HG03575 (cell line): ENCODE data around the gene NUBPL.
"Not testable (repeated sequence)": the region's sequence is repeated elsewhere in the genome, so short reads cannot be mapped to it uniquely, and the experiment has no call there.

ENCODE experiments used
- ATAC-seq: cut with Tn5 transposase; IDR thresholded peaks from one replicate; pipeline ENCODE4 v1.9.1; 2021; ENCODE audit not compliant: unreplicated experiment, insufficient number of reproducible peaks, low FRiP score; ENCODE audit errors: extremely low read depth

The NUBPL gene

DNA sequence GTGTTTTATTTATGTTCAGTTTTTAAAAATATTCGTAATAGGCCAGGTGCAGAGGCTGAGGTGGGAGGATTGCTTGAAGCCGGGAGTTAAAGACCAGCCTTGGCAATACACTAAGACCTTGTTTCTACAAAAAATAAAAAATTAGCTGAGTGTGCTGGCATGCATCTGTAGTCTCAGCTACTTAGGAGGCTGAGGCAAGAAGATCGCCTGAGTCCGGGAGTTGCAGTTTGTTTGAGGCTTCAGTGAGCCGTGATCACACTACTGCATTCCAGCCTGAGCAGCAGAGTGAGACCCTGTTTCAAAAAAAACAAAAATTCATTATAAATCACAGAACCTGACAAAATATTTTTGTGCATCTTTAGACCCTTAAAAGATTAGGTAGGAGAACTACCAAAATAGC lies 275.8 kb downstream of the NUBPL start:
- ATAC-seq, result no peak

DNA sequence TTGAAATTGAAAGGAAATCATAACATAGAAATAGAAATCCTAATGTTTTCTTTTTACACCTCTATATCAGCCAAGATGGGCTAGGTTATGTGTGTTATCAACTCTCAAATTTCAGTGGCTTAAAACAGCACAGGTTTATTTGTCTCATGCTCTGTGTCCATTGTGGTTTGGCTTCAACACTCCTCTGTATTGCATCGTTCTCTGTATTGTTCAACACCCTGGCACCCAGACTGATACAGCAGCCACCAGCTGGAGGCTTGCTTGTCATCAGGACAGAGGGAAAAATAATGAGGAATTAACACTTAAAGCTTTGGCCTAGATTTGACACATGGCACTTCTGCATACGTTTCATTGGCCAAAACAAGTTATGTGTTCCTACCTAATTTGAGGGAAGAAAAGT lies 281.7 kb downstream of the NUBPL start:
- no peak for ATAC-seq

DNA sequence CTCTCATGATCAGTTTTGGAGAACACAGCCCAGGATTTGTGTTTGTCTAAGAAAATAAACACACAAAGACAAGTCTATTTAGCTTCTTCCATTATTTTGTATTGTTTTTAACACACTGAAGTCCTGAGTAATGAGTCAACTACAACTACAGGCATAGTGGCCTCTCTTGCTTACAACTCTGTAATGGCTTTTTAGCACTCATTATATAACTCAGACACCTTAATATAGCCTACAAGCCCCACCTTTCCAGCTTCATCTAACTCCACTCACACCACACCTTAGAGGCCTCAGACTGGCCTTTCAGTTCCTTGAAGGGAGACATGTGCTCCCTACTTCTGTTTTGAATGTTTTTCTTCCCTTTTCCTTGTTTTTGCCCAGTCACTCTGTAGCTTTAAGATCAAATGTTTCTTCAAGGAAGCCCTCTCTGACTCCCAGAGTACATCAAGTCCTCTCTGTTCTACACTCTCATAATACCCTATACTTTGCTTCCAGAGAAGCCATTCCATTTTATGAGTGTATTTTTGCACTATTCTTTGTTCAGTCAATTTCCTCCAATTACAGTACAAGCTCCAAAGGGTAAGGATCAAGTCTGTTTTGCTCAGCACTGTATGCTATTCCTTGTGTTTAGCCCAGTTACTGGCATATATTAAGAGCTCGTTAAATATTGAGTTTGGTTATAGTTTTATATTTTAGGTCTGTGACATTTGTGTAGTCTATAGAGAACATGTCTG lies 282.3 kb downstream of the NUBPL start:
- no peak for ATAC-seq

DNA sequence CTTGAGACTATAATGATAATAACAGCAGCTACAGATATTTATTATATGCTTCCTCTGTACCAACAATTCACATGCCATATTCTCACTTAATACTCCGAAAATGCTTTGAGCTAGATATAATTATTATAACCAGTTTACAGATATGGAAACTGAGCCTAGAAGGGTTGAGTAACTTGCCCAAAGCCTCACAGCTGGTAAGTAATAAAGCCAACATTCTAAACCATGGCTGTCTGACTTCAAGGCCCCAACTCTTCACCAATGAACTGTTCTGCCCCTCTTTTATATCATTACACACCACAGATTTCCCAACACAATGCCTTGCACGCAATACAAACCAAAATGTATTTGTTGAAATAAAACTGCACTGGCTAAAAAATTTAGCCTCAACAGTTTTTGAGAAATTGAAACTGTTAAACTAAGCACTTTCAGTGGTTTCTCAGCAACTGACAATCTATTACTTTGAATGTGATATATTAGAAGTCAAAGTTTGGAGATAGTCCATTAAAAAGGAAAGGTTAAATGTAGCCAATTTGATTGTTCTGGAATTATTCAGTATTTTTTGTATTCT lies 293.4 kb downstream of the NUBPL start:
- ATAC-seq, result no peak

DNA sequence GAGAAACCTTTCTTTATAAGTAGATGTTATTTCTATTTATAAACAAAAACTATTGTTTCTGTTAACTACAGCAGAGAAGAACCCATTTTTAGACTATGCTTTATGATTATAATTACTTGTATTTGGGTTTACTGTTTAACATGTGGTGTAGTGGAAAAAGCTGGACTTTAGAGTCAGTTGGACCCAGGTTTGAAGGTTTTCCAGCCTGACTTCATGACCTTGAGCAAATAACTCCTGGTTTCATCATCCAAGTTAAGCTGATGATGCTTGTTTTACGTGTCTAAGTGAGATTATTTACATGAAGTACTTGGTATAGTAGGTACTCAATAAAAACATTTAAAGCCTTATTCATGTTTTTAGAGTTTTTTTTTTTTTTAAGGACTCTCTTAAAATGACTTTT lies 294.1 kb downstream of the NUBPL start:
- ATAC-seq, result no peak

DNA sequence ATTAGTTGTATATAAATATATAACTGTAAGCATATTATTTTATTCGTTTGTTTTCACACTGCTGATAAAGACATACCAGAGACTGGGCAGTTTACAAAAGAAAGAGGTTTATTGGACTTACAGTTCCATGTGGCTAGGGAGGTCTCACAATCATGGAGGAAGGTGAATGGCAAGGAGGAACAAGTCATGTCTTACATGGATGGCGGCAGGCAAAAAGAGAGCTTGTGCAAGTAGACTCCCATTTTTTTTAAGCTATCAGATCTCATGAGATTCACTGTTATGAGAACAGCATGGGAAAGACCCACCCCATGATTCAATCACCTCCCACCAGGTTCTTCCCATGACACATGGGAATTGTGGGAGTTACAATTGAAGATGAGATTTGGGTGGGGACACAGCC lies 294.8 kb downstream of the NUBPL start:
- not testable (repeated sequence) for ATAC-seq

DNA sequence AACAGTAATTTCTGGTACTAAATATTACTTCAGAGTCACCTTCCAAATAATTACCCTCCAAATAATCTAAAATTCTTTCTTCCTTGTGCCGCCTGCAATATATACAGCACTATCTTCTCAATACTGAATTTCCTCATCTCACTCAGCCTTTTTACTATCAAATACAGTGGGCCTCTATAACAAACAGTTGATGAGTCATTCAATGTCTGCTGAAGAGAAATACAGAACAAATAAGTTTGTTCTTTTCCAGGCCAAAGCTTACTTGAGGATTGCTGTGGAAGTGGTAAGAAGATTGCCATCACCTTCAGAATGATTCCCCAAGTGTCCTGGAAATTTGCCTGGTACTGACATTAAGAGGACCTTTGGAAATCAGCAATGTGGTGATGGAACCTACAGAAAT lies 297.7 kb downstream of the NUBPL start:
- no peak for ATAC-seq

DNA sequence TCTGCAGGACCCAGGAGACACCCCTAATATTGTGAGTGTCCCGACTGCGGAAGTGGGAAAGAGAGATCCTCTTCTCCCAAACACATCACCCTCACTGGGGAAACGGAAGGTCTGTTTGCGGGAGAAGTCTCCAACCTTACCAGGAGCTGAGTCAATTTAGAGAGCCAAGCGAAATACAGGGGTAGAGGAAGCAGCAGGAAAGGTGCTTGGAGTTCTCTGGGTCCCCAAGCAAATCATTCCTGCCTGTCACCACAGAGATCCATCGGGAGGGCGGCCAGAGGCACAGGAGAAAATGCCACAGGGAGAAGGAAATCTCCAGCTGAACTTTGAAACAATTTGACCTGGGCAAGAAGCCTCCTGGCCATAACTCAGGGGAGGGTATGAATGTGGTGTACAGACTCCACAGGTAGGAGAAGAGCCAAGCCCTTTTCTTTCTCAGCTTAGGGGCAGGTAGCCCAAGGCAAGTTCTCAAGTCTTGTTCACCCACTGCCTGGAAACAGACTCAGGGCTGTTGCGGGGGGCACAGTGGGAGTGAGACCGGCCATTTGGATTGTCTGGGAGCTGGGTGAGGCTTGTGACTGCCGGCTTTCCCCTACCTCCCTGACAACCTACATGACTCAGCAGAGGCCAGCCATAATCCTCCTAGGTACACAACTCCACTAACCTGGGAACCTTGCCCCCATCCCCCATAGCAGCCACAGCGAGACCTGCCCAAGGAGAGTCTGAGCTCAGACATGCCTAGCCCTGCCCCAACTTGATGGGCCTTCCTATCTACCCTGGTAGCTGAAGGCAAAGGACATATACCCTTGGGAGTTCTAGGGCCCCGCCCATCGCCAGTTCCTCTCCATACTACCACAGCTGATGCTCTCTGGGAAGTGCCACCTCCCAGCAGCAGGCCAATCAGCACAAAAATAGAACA lies 304.0 kb downstream of the NUBPL start:
- ATAC-seq, result no peak

DNA sequence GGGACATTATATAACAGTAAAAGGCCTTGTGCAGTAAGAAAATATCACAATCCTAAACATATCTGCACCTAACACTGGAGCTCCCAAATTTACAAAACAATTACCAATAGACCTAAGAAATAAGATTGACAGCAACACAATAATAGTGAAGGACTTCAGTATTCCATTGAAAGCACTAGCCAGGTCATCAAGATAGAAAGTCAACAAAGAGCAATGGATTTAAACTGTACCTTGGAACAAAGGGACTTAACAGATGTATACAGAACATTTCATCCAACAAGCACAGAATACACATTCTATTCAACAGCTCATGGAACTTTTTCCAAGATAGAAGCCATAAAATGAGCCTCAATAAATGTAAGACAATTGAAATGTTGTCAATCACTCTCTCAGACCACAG lies 306.4 kb downstream of the NUBPL start:
- ATAC-seq, result no peak

DNA sequence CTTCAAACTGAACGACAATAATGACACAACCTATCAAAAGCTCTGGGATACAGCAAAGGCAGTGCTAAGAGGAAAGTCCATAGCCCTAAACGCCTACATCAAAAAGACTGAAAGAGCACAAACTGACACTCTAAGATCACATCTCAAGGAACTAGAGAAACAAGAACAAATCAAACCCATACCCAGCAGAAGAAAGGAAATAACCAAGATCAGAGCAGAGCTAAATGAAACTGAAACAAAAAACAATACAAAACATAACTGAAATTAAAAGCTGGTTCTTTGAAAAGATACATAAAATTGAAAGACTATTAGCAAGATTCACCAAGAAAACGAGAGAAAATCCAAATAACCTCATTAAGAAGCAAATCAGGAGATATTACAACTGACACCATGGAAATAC lies 306.9 kb downstream of the NUBPL start:
- ATAC-seq, result not testable (repeated sequence)

DNA sequence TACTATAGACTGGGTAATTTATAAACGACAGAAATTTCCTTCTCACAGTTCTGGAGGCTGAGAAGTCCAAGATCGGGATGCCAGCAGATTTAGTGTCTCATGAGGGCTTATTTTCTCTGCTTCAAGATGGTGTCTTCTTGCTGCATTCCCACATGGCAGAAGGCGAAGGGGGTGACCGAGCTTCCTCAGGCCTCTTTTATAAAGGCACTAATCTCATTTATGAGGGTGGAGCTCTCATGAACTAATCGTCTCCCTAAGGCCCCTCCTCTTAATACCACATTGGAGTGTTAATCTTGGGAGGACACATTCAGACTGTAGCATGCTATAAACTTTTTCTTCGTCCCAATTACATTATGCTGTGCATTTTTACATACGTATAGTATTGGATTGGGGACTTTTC lies 315.5 kb downstream of the NUBPL start:
- ATAC-seq, result no peak

DNA sequence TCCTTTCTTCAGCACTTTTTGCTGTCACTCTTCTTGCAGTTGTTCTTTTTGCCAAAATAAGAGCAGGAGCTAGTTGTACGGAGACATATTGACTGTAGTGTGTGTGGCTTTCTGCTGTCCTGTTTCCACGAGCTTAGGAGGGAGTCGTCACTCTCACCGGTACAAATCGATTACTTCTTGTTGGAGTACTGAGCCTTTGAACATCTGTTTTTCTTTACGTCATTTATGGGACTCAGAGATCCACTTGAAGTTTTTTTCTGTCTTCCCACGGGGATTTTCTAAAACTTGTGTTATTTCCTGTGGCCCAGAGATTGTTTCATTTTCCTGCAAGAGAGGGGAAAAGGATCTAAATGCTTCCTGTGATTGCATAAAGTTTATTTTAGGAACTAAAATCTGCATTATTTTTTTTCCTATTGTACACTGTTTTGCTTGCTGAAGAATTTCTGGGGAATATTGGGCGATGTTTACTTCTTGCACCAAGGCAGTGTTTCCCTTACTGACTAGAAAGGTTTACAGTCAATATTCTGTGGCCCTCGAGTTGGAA lies 316.1 kb downstream of the NUBPL start:
- ATAC-seq, result no peak

DNA sequence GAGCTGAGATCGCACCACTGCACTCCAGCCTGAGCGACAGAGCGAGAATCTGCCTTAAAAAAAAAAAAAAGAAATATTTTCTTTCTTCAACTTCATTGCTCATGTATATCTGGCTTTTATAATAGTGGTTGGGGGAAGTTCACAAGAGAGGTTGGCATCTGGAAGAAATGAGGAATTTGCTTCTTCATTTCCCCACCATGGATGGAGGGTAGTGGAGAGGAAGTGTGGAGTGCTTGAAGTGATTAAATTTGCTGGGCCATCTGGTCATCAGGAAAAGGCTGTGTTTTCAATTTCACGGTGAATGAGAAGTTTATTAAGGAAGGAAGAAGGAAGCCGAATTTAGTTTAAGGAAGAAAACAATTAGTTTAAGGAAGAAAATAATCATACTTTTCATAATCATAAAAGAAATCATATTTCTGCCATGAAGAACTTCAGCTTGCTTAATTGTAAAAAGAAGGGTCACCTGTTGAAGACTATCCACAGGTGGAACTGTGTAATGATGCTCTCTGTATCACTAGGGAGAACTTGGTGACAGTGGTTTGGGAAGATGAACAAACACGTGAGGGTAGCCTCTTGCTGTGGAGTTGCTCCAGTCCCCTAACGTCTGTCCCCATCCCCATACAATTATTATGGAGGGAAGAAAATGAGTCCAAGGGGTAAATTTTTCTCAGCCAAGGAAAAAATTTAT lies 318.6 kb downstream of the NUBPL start:
- ATAC-seq, result no peak

DNA sequence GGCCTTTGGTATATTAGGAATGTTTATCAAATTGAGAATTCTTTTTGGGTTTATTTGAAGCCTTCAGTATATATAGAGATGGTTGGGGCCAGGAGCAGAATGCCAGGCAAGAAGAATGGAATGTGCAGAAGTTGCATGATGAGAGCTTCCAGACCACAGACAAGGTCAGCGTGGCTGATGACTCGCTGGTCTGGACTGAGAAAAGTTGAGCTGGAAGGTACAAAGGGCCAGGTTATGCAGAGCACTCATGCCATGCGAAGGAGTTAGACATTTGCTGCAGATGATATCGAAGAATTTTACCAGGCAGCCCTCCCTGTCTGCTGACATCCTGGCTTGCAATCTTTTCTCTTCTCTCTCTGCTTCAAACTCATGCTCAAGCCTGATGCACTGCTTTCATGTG lies 319.7 kb downstream of the NUBPL start:
- ATAC-seq, result no peak

DNA sequence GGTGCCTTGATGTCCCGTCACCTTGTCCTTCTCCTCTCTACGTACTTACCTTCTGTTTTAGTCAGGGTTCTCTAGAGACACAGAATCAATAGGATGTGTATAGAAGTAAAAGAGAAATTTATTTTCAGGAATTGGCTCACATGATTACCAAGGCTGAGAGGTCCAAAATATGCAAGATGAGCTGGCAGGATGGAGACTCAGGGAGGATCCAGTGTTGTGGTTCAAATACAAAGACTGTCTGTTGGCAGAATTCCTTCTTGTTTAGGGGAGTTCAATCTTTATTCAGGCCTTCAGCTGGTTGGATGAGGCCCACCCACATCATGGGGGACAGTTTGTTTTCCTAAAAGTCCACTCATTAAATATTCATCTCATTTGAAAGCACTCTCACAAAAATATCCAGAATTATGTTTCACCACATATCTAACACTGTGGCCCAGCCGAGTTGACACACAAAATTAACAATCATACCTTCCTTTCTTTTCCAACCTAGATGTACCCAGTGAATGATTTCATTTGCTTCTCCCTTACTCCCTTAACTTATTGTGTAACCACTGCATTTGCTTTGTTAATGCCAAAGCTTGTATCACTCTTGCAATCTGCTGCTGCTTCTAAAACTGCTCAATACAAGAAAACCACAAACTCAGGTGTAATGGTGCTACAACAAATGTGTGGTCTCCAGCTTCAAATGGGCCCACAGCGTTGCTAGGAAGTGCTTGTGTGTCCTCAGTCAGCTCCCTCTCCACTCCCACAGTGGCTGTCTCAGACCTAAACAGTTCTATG lies 320.5 kb downstream of the NUBPL start:
- ATAC-seq, result no peak

DNA sequence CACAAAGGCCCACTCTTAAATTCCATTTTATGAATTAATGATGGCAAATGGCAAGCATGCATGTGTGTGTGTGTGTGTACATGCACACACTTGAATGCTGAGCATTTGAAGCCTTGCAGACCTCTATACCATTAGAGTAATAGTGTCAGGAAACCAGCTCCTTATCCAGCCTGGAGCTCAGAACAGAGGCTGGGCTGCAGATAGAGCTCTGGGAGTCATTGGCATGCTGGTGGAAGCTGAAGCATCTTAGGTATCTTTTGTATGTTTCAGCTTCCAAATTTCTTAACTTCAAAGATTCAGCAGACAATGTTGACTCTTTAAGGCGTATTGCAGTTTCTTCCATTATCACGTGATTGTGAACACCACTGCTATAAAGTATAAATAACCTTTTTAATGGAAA lies 323.0 kb downstream of the NUBPL start:
- ATAC-seq, result no peak

DNA sequence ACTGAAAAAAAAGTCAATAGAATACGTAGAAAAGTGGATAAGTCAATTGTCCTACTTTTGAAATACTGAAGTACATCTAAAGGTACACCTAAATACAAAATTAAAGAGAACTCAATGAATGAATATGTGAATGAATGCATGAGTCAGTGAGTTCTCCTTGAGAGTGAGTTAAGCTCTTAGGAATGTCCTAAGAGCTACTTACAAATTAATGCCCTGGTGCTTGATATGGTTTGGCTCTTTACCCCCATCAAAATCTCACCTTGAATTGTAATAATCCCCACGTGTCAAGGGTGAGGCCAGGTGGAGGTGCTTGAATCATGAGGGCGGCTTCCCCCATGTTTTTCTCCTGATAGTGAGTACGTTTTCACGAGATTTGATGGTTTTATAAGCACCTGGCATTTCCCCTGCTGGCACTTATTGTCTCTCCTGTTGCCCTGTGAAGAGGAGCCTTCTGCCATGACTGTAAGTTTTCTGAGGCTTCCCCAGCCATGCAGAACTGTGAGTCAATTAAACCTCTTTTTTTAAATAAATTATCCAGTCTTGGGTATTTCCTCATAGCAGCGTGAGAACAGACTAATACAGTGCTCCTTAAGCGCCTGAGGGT lies 323.7 kb downstream of the NUBPL start:
- no peak for ATAC-seq

DNA sequence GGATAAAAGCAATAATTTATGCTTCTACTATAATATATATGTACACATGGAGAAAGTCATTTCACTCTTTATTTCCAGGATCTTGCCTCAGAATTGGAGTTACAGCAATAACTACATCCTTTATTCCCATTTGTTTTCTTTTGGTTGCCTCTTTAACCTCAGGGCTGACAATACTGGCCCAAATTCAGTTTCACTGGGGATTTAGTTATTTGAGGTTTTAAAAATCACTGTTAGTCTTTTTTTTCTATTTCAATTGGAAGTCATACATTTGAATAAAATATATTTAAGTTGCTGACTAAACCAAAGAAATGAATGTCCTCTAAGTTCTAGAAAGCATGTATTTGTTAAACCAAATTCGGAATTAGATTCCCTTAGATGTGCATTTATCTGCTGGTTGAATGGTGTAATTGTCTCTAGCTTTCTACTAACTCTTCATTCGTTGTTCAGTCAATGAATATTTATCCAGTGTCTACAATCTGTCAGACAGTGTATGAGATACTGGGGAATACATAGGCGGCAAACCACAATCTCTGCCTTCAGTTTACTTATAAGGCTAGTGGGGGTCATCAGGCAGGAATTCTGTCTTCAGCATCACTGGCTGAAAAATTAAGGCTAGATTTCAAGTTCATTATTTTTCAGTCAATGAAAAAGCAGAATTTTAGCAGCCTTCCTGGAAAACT lies 325.1 kb downstream of the NUBPL start:
- no peak for ATAC-seq
